CD14-positive monocyte (primary cell): ENCODE measurements around the gene NTSR2. TPM values are rescaled to one million over a fixed set of nuclear protein-coding genes. Genes with fewer than 3 reads are reported as not detected.

Experiments
- DNase-seq, 3 donors: peaks; one replicate each; pipeline ENCODE4 v3.0.0-alpha.2; 2011 to 2022
- H2AFZ ChIP-seq: 2 replicates; pipeline ENCODE4 v1.6.0; 2012; ENCODE audit warnings: mild to moderate bottlenecking, low read depth, low read length, inconsistent platforms; ENCODE audit not compliant: insufficient read depth, poor library complexity, severe bottlenecking
- H3K27ac ChIP-seq, 2 donors: 1 replicate in 1 of 2; 2 replicates in 1 of 2; pipeline ENCODE4 v1.5.1; 2012 to 2013; ENCODE audit warnings: low read length in 2 of 2, control low read depth in 1 of 2, inconsistent platforms in 1 of 2, low read depth in 1 of 2, mild to moderate bottlenecking in 1 of 2
- H3K27me3 ChIP-seq, 2 donors: one replicate each; pipeline versions ENCODE4 v1.6.0 to v1.6.1; 2011 to 2013; ENCODE audit warnings: low read length in 2 of 2; ENCODE audit not compliant: control insufficient read depth in 2 of 2, insufficient read depth in 2 of 2
- H3K36me3 ChIP-seq, 2 donors: replicated peaks in 1 of 2; 1 replicate in 1 of 2; 2 replicates in 1 of 2; pipeline versions ENCODE4 v1.5.1 to v1.6.1; 2012 to 2013; ENCODE audit warnings: low read length in 2 of 2, control low read depth in 1 of 2, inconsistent platforms in 1 of 2, mild to moderate bottlenecking in 1 of 2; ENCODE audit not compliant: insufficient read depth in 2 of 2, control insufficient read depth in 1 of 2
- H3K4me1 ChIP-seq, 2 donors: 1 replicate in 1 of 2; 2 replicates in 1 of 2; pipeline versions ENCODE4 v1.5.1 to v1.6.1; 2012 to 2013; ENCODE audit warnings: low read length in 2 of 2, control low read depth in 1 of 2, inconsistent platforms in 1 of 2, mild to moderate bottlenecking in 1 of 2, moderate library complexity in 1 of 2; ENCODE audit not compliant: insufficient read depth in 2 of 2, control insufficient read depth in 1 of 2
- H3K4me2 ChIP-seq: replicated peaks from 2 replicates; pipeline ENCODE3; 2012; ENCODE audit warnings: low read length, moderate library complexity, mild to moderate bottlenecking; ENCODE audit not compliant: poor library complexity, severe bottlenecking; ENCODE audit errors: extremely low read depth
- H3K4me3 ChIP-seq, 3 experiments: fragments of 200-600 bp in 1 of 3; sonication (generic) in 1 of 3; replicated peaks in 1 of 3; 1 replicate in 2 of 3; 2 replicates in 1 of 3; pipeline ENCODE4 v1.5.1; 2011 to 2013; ENCODE audit warnings: low read length in 3 of 3, mild to moderate bottlenecking in 3 of 3, control low read depth in 2 of 3, low read depth in 2 of 3, inconsistent platforms in 1 of 3, moderate library complexity in 1 of 3
- H3K79me2 ChIP-seq: 2 replicates; pipeline ENCODE4 v1.6.0; 2012; ENCODE audit warnings: mild to moderate bottlenecking, control low read depth, inconsistent platforms, low read length, moderate library complexity; ENCODE audit not compliant: insufficient read depth
- H3K9ac ChIP-seq: 2 replicates; pipeline ENCODE4 v1.6.0; 2017; ENCODE audit warnings: low read length, mild to moderate bottlenecking; ENCODE audit not compliant: insufficient read depth, poor library complexity, severe bottlenecking
- H3K9me3 ChIP-seq, 2 donors: replicated peaks in 1 of 2; 1 replicate in 1 of 2; 2 replicates in 1 of 2; pipeline versions ENCODE4 v1.5.1 to v1.6.1; 2012 to 2013; ENCODE audit warnings: low read length in 2 of 2, control low read depth in 1 of 2; ENCODE audit not compliant: control insufficient read depth in 1 of 2, insufficient read depth in 1 of 2
- H4K20me1 ChIP-seq: 2 replicates; pipeline ENCODE4 v1.6.0; 2012; ENCODE audit warnings: mild to moderate bottlenecking, low read length, control low read depth, moderate library complexity; ENCODE audit not compliant: insufficient read depth
- H3K27ac Mint-ChIP-seq, 7 donors: one replicate each; pipeline ENCODE4 v1.8.0; 2020; ENCODE audit warnings: mild to moderate bottlenecking in 7 of 7, mixed read lengths in 7 of 7, moderate library complexity in 6 of 7, inconsistent platforms in 2 of 7
- H3K27me3 Mint-ChIP-seq, 3 donors: one replicate each; pipeline ENCODE4 v1.8.0; 2021 to 2022; ENCODE audit warnings: low read depth in 3 of 3, mild to moderate bottlenecking in 3 of 3, mixed read lengths in 3 of 3, moderate library complexity in 3 of 3, inconsistent platforms in 1 of 3
- H3K36me3 Mint-ChIP-seq, 2 donors: one replicate each; pipeline ENCODE4 v1.8.0; 2020; ENCODE audit warnings: mixed read lengths in 2 of 2, inconsistent platforms in 1 of 2, mild to moderate bottlenecking in 1 of 2
- H3K4me1 Mint-ChIP-seq: one replicate; pipeline ENCODE4 v1.8.0; 2020; ENCODE audit warnings: mild to moderate bottlenecking, mixed read lengths
- H3K4me3 Mint-ChIP-seq, 2 donors: one replicate each; pipeline ENCODE4 v1.8.0; 2020; ENCODE audit warnings: mild to moderate bottlenecking in 2 of 2, mixed read lengths in 2 of 2, moderate library complexity in 1 of 2
- H3K9me3 Mint-ChIP-seq, 7 donors: one replicate each; pipeline ENCODE4 v1.8.0; 2020 to 2022; ENCODE audit warnings: mixed read lengths in 7 of 7, mild to moderate bottlenecking in 6 of 7, moderate library complexity in 6 of 7, inconsistent platforms in 2 of 7
- WGBS: methylation state at CpG from one replicate; pipeline ENCODE4 v1.1.5; 2013; ENCODE audit warnings: missing lambda C conversion rate; ENCODE audit not compliant: insufficient coverage; 5-methylcytosine and 5-hydroxymethylcytosine counted together
- intact Hi-C, 2 donors: fragments of 100-400 bp; cut with micrococcal nuclease; formaldehyde crosslinking; loops; one replicate each; pipeline versions ENCODE4 v1.15.0 to v1.15.1; 2023
- polyA plus RNA-seq, 3 donors: library from polyadenylated mRNA; depleted of rRNA in 1 of 3; unstranded in 2 of 3; stranded (reverse) in 1 of 3; fragments of 300-500 nt in 2 of 3; fragments of >200 nt in 1 of 3; fragmentation: Illumina TruSeq in 2 of 3; gene quantifications; 1 replicate in 2 of 3; 2 replicates in 1 of 3; pipeline ENCODE4 v1.2.3, GENCODE V29; 2012 to 2021
- TF ChIP-seq, protein P1 (sequence below): fragments of 200-600 bp; IDR thresholded peaks from one replicate; pipeline ENCODE4 v1.8.0; 2022; ENCODE audit warnings: antibody characterized with exemption, mild to moderate bottlenecking

NTSR2 gene
- polyA plus RNA-seq, 3 donors = not detected

DNA sequence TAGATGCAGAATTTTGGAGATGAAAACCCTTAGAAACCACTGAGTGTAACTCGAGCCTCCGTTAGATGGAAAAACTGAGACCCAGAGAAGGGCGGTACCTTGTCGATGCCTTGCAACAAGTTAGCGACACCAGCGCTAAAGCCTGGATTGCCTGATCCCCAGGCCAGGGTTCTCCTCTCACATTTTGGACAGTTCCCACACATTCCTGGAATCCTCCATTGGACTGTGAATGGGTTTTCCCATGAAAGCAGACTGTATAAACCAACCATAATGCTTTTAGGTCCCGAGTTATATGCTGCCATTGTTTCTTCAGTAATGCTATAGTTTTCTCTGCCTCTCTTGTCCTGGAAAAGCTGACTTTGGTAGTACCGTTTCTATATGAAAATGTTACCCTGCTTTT lies 39.3 kb upstream of the NTSR2 start:
- intact Hi-C loops = no loop called here
- H3K9ac ChIP-seq = no peak overlapping the region
- TF ChIP-seq, protein P1, sequence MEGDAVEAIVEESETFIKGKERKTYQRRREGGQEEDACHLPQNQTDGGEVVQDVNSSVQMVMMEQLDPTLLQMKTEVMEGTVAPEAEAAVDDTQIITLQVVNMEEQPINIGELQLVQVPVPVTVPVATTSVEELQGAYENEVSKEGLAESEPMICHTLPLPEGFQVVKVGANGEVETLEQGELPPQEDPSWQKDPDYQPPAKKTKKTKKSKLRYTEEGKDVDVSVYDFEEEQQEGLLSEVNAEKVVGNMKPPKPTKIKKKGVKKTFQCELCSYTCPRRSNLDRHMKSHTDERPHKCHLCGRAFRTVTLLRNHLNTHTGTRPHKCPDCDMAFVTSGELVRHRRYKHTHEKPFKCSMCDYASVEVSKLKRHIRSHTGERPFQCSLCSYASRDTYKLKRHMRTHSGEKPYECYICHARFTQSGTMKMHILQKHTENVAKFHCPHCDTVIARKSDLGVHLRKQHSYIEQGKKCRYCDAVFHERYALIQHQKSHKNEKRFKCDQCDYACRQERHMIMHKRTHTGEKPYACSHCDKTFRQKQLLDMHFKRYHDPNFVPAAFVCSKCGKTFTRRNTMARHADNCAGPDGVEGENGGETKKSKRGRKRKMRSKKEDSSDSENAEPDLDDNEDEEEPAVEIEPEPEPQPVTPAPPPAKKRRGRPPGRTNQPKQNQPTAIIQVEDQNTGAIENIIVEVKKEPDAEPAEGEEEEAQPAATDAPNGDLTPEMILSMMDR = no peak
- H3K4me1 ChIP-seq = peaks cover 18 to 19% of the 10 kb centered on the region in 2 donors
- H4K20me1 ChIP-seq = no peaks in the 10 kb centered on the region
- H3K79me2 ChIP-seq = no peaks in the 10 kb centered on the region
- H3K9me3 ChIP-seq = no peaks in the 10 kb centered on the region
- 93% methylated on average over 7 of the region's 8 CpGs for WGBS
- Mint-ChIP-seq H3K9me3 (peaks cover 0 to 7% (median 0%) of the 10 kb centered on the region in 7 donors), H3K4me3 (no peak overlapping the region), H3K27ac (no peak overlapping the region), H3K27me3 (peaks cover 0 to 1% (median 0%) of the 10 kb centered on the region in 3 donors), H3K4me1 (peaks cover 17% of the 10 kb centered on the region), H3K36me3 (no peaks in the 10 kb centered on the region)
- H3K27me3 ChIP-seq = no peaks in the 10 kb centered on the region
- no peaks in the 10 kb centered on the region for H3K36me3 ChIP-seq
- H2AFZ ChIP-seq = no peak overlapping the region
- no peak overlapping the region for H3K4me2 ChIP-seq
- no peak overlapping the region for H3K27ac ChIP-seq
- no peak overlapping the region for H3K4me3 ChIP-seq
- no peak for DNase-seq

DNA sequence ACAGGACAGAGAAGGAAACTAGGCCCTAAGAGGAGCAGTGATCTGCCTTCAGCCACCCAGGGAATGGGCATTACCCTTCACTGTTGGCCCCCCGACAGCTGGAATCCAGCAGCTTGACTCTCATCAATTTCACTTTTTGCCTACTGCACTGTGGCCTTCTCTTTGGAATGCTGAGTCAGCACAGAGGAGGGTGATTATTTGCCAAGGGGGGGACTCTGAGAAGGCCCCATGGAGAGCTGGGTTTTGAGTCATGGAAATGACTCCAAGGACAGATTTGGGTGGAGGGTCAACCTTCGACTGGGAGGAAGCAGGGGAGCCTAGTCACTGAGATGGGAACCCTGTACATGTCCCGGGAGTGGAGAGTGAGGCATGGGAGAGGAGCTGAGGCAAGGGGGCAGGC lies 38.1 kb upstream of the NTSR2 start:
- H3K36me3 ChIP-seq = no peaks in the 10 kb centered on the region
- intact Hi-C loops = no loop called here
- no peaks in the 10 kb centered on the region for H3K9me3 ChIP-seq
- H3K27ac ChIP-seq = no peak overlapping the region
- no peak overlapping the region for H2AFZ ChIP-seq
- no peak overlapping the region for H3K4me3 ChIP-seq
- no peaks in the 10 kb centered on the region for H3K79me2 ChIP-seq
- TF ChIP-seq, protein P1 = no peak
- Mint-ChIP-seq H3K4me1 (peaks cover 17% of the 10 kb centered on the region), H3K27ac (no peak overlapping the region), H3K4me3 (no peak overlapping the region), H3K36me3 (no peaks in the 10 kb centered on the region), H3K9me3 (peaks cover 0 to 7% (median 0%) of the 10 kb centered on the region in 7 donors), H3K27me3 (peaks cover 0 to 1% (median 0%) of the 10 kb centered on the region in 3 donors)
- 100% methylated on average over 3 of the region's 3 CpGs for WGBS
- DNase-seq = no peak
- H3K4me2 ChIP-seq = no peak overlapping the region
- no peak overlapping the region for H3K9ac ChIP-seq
- H3K27me3 ChIP-seq = no peaks in the 10 kb centered on the region
- no peaks in the 10 kb centered on the region for H4K20me1 ChIP-seq
- peaks cover 18 to 19% of the 10 kb centered on the region in 2 donors for H3K4me1 ChIP-seq
